ENCODE measurements around the gene METTL1.

DNA sequence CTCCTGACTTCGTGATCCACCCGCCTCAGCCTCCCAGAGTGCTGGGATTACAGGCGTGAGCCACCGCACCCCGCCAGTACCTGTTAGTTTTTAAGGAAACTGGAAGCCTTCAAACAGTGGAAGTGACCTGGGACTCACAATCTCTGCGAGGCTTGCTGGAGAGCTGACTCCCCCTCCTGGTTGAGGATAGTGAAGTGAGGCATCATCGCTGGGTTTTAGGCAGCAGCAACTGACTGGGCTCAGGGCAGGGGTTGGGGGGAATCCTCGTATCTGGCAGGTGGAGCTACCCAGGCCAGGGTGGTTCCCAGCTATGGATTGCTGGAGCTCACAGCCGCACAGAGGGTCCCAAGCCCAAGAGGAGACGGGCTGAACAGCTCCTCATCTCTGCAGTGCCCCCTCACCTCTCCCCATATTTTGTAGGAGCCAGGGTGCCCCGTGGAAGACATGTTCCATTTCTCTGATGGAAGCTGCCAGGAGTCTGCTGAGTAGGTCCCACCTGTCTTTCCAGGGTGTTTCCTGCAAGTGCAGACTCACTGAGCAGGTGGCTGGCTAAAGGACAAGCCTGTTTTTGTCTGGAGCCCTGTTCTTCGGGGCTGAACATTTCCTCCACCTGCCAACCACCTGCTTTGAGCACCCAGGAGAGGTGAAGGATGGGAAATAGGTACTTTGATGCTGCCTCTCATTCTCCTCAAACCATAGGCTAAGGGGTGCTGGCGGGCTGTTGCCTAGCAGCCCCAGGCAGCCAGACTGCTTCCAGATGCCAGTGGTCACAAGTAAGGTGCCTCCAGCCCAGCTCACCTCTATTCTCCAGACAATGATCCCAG is 43.5 kb upstream of the METTL1 start:
- TF ChIP-seq TAF1 (IDR thresholded peaks at IDR 0.05; ENCODE audit: borderline replicate concordance, low read depth, low read length) (no peak), POLR2A (IDR thresholded peaks at IDR 0.05; ENCODE audit: low read depth, low read length) (no peak)
